IPS DF 19.7 (cell line): ENCODE data around the gene ROBO2.

Source experiments
- DNase-seq: peaks from one replicate; pipeline ENCODE4 v3.0.0-alpha.2; 2013; ENCODE audit warnings: low read depth, low spot score

ROBO2 gene, protein sequence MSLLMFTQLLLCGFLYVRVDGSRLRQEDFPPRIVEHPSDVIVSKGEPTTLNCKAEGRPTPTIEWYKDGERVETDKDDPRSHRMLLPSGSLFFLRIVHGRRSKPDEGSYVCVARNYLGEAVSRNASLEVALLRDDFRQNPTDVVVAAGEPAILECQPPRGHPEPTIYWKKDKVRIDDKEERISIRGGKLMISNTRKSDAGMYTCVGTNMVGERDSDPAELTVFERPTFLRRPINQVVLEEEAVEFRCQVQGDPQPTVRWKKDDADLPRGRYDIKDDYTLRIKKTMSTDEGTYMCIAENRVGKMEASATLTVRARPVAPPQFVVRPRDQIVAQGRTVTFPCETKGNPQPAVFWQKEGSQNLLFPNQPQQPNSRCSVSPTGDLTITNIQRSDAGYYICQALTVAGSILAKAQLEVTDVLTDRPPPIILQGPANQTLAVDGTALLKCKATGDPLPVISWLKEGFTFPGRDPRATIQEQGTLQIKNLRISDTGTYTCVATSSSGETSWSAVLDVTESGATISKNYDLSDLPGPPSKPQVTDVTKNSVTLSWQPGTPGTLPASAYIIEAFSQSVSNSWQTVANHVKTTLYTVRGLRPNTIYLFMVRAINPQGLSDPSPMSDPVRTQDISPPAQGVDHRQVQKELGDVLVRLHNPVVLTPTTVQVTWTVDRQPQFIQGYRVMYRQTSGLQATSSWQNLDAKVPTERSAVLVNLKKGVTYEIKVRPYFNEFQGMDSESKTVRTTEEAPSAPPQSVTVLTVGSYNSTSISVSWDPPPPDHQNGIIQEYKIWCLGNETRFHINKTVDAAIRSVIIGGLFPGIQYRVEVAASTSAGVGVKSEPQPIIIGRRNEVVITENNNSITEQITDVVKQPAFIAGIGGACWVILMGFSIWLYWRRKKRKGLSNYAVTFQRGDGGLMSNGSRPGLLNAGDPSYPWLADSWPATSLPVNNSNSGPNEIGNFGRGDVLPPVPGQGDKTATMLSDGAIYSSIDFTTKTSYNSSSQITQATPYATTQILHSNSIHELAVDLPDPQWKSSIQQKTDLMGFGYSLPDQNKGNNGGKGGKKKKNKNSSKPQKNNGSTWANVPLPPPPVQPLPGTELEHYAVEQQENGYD (N-terminal part only)

DNA sequence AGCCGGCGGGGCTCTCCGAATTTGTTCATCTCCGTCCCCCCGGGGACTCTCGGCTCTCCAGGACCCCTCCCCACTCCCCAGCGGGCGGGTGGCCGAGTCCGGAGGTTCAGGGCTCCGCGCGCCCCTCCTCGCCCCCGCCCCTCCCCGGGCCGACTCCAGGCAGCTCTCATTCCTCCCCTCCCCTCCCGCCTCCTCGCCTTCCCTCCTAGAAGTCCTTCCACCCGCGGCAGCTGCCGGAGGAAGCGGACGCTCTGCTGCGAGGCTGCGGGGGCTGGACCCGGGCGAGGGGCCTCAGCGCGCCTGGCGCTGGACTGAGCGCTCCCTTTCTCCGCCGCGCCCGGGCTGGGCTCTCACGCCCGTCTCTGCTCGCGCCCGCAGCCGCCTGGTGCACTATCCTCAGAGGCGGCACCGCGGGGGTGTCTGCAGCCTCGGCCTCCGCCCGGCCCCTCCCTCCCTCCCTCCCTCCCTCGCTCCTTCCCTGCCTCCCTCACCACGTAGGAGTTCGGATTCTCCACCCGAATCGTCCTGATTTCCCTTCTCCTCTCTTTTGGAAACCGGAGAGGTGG is at the start of gene ROBO2:
TSS of gene ROBO2 (plus strand) at position 494 of the 566 bp plus-strand sequence. CDS start 687 bp downstream, outside the sequence.
- no peak for DNase-seq

DNA sequence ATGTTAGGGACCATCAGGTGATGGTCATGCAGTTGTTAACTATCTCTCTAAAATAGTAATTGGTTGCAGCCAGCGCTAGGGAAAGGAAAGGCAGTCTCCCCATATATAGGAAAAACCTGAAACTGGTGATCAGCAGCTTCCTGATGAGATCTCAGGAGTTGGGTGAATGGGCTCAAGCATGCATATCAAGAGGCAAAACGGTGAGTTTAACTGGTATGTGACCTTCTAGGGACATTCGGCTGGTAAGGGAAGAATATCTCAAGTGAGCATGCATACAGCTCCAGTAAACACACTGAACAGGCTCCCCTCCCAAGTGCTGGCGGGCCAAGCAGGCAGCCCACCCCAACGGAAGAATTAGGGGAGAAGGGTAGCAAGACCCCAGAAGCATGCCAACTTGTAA is 49.3 kb upstream of the ROBO2 start:
- DNase-seq = peak; percentile 28

DNA sequence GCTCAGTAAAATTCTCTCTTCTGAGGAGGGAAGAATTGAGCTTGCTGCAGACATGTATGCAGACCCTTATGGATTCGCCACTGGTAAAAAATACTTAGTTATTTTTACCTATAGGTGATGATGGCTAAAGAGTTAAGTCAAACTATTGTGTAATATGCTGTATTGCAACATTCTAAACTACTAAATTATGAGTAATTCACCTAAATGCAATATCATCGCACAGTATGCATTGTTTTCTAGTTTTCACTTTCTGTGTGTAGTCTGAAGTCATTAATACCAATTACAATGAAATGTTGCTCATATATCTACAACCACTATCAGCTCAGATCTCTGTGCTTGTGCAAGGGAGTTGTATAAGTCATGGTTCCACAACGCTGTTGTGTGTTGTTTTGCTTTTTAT is 48.7 kb upstream of the ROBO2 start:
- no peak for DNase-seq

DNA sequence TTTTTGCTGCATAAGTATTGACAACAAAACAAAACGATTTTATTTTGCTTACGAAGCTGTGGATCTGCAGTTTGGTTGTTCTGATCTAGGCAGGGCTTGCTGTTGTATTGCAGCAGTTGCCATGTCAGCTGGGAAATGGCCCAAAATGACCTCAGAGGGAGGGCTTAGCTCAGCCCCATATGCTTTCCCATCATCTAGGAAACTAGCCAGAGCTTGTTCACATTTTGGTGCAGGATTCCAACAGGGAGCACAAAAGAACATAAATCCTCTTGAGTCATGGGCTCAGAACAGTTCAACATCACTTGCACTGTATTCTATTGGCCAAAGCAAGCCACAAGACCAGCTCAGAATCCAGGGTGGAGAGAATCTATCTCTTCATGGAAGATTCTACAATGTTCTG is 42.2 kb upstream of the ROBO2 start:
- no peak for DNase-seq

DNA sequence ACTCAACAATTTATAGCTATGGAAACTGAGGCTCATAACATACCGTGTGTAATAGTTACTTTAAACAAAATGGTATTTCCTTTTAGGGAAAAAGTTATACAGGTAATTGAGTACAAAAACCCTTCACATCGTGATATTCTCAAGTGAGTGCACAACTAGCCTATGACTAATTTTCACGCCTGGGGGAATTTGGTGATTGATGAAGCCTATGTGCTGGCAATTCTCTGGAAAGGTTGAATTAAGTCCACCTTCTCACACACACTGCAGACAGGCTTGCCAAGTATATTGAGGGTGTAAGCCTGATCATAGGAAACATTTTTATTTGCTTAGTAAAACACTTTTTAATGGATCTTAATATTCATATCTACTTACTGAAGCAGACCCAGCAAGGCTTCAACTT is 41.3 kb upstream of the ROBO2 start:
- no peak for DNase-seq

DNA sequence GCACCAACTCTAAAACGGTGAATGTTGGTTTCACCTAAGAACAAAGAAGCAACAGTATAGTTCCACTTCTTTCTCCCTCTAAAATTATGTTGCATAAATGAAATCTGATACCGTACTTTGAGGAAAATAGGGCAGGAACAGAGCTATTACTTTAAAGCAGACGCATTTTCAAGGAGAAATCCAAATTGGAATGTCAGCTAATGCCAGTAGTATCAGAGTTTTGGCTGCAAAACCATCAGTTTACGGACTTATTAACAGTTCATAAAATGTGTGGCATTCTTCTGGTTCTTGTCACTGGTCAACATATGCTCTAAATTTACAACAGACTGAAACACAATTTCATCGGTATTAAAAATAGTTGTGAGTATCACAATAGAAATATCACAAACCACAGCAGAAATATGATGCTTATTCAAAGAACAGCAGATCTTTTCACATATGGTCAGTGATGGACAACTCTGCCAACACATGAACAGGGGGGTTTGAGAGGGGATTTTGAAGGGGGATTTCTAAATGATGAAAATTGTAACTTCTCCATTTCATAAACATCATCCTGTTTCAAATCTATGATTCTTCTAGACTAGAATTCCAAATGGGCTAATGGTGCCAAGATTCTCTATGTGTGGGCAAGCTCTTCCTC is 38.7 kb upstream of the ROBO2 start:
- no peak for DNase-seq

DNA sequence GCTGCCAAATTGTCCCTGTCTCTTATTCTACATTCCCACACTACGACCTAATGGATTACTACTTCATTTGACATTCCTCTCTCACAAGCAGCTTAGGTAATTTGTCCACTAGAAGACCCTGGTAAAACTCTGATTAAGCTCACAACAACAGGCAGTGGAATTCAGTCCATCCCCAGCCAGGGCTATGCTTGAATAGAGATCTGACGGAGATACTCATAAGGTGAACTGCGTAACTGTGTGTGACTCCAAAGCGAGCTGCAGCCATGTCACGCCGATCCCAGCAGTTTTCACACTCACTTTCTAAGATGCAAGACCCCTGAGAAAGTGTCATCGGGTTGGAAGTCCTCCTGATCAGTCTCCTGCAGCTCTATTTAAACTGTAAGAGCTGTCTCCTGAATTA is 25.7 kb upstream of the ROBO2 start:
- no peak for DNase-seq

DNA sequence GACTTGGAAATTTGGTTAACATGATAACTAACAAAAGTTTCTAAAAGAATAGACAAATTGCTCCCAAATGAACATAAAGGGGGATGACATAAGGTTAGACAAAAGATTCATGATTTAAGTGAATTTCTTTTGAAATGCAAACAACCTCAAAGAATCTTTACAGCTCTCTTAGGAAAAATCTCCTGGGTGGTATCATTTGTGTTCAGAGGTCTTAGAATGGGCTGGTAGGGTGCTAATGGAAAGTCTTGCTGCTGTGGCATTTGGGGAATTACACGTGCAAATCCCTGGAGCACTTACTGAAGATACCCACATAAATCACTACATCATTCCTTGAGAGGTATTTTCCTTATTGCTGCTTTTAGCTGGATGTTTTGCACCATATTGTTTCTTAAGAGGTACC is 14.4 kb upstream of the ROBO2 start:
- no peak for DNase-seq

DNA sequence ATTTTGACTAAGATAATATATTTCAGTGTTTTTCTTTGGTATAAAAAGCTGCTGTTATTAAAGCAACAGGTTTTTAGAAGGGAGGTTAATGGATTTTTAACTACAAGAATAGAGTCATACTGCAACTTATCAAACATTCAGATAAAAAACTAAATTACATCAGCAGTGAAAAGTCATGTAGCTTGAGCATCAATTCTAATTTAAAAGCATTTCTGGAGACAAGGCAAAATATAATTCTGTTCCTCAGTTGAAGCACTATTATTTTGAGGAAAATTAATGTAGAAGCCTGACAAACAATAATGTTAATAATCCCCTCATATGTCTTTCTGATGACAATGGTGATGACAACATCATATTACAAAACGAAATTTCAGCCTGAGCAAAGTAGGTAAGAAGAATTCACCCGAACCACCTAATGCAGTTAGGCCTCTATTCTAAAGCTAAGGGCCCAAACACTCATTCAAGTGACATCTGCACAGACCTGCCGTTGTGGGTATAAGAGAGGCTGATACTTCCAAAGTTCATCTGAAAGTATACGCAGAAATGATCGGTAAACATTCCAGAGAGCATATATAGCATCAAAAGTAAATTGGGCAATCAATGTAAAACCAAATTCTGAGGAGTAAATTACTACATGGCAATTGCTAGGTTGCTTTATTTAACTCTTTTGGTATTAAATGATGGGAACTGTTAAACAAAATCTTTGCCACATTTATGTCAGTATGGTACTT is 12.8 kb upstream of the ROBO2 start:
- no peak for DNase-seq

DNA sequence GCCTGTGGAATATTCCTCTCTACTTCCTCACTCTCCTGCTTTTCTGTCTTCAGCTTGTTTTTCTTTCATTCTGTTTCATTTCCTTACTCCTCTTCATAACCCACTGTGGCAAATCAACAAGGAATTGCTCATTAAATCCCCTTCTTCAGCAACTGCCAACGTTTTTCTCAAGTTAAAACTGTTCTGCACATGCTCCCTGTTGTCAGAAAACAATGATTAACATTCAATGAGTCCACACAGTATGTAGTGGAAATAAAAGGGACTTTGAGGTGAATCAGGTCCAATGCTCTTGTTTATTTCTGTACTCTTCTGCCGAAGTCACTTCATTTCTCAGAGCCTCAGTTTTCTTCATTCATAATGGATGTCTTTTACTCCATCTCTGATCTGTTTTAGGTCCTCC is 11.9 kb upstream of the ROBO2 start:
- no peak for DNase-seq

DNA sequence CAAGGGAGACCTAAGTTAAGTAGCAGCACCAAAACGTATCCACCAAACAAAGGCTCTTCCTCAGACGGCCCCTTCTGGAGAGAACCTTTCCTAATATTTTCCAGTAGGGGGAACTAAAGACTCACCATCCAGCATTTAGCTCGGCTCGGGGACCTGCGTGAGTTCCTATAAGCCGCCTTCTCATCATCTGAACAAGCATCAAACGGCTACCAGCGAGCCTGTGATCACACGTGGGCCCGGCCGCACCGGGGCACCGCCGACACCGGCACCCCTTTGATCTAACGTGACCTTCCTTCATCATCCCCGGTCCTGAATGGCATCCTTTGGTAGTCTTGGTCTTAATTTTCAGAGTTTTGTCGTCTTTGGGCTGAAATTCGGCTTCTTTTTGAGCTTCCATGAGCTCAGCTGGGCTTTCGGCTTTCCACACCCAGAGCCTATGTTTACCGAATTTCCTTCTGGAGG is 1.4 kb upstream of the ROBO2 start:
- peak; percentile 71 for DNase-seq

DNA sequence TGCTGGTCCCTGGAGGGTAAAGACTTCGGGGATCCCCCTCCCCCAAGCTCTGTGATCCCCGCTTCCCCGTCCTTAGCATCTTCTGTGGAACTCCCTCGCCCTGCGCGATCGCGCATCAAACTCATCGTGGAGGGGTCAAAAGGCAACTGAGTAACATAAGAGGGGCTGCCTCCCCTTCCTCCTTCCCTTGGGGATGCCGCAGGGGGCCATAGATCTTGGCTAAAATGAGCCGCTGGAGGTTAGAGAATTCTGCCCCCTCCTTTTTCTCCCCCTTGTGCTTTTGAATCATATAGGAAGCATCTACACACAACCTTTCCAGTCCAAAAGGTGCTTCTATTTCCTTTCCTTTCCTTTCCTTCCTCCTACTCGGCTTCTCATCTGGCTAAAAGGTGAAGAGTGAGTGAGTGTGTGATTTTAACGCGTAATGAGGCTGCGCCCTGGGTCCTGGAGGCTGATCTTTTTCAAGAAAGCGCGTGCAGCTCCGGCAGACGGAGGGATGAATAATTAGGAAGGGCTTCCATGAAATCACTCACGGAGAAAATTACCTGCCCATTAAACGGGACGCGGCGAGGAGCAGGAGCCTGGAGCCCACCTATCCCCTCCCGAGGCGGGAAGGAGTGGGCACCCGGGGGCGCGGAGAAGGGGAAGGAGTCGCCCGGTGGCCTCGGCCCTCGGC is 831 bp upstream of the ROBO2 start:
- DNase-seq = no peak

DNA sequence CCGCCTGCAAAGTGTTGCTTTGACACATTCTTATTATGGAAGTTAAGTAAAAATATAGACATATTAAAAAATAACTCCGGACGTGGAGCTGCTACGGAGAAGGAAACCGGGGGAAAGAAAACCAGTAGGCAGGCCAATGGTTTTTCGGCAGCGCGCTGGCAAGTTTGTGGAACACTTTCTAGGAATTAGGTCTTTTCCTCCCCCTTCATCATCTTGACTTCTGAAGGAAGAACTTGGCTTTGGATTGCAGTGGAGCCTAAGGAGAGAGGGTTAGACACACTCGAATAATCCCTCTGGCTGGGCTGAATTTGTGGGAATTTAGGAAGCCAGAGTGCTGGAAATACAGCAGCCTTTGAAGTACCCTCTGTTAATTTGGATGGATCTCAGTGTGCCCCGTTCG is 317 bp downstream of the ROBO2 start:
- DNase-seq = no peak

DNA sequence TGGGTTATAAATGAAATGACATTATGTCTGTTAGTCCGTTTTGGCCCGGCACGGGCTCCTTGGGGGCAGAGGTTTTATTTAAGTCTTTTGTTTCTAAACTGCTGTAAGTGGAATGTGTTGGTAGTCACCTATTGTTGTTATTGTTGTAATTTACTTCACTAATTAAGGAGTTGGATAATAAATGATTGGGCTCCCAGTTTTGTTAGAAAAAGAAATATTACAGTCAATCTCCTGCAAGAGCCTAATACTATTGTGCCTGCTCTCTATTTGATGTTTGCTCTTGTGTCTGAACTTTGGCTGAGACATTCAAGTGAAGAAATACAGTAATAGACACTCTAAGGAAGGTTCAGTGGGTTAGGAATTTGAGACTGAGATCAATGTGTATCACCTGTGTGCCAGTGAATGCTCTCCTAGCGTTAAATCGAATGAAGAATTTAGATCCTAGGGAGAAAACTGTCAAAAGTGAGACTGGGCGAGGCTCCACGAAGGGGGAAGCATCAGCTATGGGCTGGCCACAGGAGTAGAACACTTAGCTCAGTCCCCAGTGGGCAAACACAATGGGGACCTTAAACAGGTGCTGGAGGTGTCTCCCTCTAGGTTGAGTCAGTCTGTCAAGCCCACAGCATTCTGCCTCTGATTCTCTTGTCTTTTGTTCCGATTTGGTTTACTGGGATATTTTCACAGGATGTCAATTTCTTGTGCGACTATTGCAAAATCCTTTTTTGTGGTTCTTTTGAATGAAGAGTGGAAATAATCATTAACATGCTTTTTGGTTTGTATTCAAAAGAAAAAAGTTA is 1.2 kb downstream of the ROBO2 start:
- DNase-seq = no peak

DNA sequence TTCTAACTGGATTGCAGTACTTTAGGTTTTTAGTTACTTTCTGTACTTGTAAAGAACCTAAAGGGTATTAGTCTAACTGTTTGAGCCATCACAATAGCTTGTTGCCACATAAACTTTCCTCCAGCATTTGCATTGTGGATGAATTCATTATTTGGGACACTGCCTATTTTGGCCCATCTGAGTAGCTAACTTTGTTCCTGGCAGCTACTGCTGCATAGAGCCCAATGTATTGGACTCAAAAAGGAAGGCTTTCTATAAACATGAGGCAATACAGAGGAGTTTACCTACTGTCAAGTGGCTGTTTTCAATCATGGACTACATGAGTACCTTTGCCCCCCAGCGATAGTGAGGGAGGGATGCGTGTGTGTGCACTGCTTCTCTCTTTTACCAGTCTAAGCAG is 1.9 kb downstream of the ROBO2 start:
- no peak for DNase-seq

DNA sequence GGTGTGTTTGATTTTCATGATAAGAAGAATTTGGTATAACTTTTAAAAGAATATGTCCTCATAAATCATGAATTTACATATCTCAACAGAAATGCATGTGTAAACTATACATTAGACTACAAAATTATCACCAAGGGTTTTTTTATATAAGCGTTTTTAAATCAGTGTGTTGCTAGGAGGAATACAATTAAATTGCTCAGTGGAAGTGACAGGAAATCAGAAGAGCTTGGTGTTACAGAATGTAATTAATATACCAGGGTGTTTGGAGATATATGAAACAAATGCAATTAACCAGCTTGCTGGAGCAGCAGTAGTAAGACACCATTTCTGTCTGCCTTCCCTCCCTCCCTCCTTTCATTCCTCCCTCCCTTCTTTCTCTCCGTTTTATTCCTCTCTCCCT is 2.4 kb downstream of the ROBO2 start:
- DNase-seq = no peak

DNA sequence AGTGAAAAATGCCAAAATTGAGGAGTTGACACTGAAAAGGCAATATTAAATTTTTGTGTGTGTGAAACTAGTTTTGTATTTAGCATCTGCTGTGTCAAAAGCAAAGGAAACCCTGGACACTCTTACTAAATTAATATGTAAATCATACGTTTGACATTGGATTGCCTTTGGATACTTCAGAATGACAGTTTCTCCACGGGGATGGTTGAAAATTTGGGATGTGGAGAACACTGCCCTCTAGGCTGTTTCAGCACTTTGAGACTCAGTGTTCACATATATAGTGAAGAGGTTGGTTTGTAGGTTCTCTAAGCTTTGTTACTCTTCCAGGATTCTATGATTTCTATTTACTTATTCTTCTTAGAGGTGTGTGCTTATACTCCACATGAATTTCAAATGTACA is 3.0 kb downstream of the ROBO2 start:
- DNase-seq = no peak

DNA sequence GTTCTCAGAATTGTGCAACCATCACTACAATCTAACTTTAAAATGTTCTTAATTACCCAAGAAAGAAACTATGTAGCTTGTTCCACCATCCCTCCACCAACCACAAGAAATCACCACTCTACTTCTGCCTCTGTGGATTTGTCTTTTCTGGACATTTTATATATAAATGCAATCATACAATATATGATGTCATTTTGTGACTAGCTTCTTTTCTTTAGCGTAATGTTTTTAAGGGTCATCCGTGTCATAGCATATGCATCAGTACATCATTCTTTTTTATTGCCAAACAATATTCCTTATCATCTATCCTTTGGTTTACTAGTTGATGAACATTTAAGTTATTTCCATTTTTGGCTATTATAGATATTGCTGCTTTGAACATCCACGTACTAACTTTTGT is 5.8 kb downstream of the ROBO2 start:
- no peak for DNase-seq

DNA sequence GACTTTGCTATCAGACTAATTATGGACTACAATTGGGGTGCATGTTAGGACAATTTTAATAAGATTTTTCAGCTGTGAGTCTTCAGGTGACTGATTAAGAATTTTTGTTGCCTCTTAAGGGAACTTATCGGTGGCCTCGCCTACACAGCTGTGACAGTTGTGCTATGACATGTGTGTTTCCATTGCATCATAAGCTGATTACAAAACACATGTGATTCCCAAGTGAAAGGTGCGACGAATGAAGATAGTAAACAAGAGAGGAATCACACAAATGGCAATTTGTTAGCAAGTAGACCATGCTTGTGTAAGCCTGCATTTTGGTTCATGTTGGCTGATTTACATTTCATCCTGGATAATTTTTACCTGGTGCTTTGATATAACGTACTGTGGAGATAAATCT is 8.3 kb downstream of the ROBO2 start:
- DNase-seq = no peak
